ENCODE data around the gene CDH7. TPM values are rescaled to one million over a fixed set of nuclear protein-coding genes. Genes with fewer than 3 reads are reported as not detected.

The CDH7 gene
- total RNA-seq, 4 donors from 2014 or later: not detected

DNA sequence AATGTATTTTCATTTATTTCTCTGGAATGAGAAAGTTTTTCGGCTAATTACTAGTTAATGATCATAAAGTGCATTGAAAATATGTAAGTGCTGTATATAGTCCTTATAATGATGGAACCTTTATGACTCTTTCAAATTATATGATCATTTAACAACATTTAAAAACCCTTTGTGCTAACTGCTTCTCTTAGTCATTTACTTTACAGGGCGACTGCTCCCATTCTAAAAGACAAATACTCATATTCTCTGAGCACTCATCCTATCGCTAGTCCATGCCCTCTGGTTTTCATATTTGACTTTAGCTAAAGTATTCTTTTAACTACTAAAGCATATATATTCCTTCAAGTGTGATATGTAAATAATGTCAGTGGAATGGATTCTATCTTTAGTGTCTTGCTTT, 168.2 kb downstream of the CDH7 start:
- 68 to 76% methylated on average over 3 of the region's 3 CpGs for WGBS, 2 donors
- H3K27me3 ChIP-seq: no peaks in the 10 kb centered on the region
- no peak overlapping the region for H3K4me3 ChIP-seq
- intact Hi-C loops (cut with DNase I): no loop called here
- H3K36me3 ChIP-seq: no peaks in the 10 kb centered on the region
- H3K9me3 ChIP-seq: no peaks in the 10 kb centered on the region
- H3K4me1 ChIP-seq: no peaks in the 10 kb centered on the region
- H3K27ac ChIP-seq: no peak overlapping the region
- no peak for DNase-seq
- TF ChIP-seq POLR2A (IDR thresholded peaks at IDR 0.05): no peak
- TF ChIP-seq, protein P1, sequence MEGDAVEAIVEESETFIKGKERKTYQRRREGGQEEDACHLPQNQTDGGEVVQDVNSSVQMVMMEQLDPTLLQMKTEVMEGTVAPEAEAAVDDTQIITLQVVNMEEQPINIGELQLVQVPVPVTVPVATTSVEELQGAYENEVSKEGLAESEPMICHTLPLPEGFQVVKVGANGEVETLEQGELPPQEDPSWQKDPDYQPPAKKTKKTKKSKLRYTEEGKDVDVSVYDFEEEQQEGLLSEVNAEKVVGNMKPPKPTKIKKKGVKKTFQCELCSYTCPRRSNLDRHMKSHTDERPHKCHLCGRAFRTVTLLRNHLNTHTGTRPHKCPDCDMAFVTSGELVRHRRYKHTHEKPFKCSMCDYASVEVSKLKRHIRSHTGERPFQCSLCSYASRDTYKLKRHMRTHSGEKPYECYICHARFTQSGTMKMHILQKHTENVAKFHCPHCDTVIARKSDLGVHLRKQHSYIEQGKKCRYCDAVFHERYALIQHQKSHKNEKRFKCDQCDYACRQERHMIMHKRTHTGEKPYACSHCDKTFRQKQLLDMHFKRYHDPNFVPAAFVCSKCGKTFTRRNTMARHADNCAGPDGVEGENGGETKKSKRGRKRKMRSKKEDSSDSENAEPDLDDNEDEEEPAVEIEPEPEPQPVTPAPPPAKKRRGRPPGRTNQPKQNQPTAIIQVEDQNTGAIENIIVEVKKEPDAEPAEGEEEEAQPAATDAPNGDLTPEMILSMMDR (IDR thresholded peaks at IDR 0.05): no peak

DNA sequence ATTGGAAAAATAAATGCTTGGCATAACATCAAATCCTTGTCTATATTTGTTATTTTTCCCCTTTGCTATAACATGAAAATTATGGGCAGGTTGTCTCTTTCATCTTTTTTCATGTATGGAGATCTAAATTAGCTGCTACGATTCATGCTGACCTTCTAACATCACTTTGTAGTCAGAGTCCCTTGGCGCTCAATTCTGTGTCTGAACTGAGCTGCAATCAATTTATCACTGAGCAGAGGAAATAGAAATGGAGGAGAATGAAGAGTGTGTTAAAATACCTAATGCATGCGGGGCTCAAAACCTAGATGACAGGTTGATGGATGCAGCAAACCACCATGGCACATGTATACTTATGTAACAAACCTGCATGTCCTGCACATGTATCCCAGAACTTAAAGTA, 168.9 kb downstream of the CDH7 start:
- no peaks in the 10 kb centered on the region for H3K27me3 ChIP-seq
- intact Hi-C loops (cut with DNase I): no loop called here
- no peaks in the 10 kb centered on the region for H3K9me3 ChIP-seq
- TF ChIP-seq POLR2A (IDR thresholded peaks at IDR 0.05): no peak
- TF ChIP-seq, protein P1 (IDR thresholded peaks at IDR 0.05): no peak
- WGBS, 2 donors: 60 to 61% methylated on average over 3 of the region's 3 CpGs
- no peak overlapping the region for H3K4me3 ChIP-seq
- H3K4me1 ChIP-seq: no peaks in the 10 kb centered on the region
- no peak overlapping the region for H3K27ac ChIP-seq
- no peaks in the 10 kb centered on the region for H3K36me3 ChIP-seq
- DNase-seq: no peak

DNA sequence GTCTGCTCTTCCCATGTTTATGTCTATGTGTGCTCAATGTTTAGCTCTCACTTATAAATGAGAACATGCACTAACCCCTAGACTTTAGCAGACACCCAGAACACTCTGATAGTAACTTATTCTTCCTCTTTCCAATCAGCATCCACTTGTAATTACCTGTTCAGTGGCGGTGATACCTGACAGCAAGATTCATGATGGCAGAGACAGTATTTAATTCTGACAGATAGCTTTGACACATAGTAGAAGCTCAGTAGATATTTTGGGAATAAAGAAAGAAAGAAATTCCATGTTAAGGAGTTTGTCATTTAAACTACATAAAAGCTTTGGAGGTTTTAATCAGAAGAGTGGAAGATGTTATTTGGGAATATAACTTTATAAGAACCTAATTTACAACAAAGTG, 171.3 kb downstream of the CDH7 start:
- Histone ChIP-seq H3K36me3 (no peaks in the 10 kb centered on the region), H3K27me3 (no peaks in the 10 kb centered on the region), H3K4me1 (no peaks in the 10 kb centered on the region), H3K27ac (no peak overlapping the region), H3K9me3 (no peaks in the 10 kb centered on the region), H3K4me3 (no peak overlapping the region)
- 79 to 89% methylated on average over 1 of the region's 1 CpG for WGBS, 2 donors
- no peak for TF ChIP-seq POLR2A (IDR thresholded peaks at IDR 0.05)
- TF ChIP-seq, protein P1 (IDR thresholded peaks at IDR 0.05): no peak
- intact Hi-C loops (cut with DNase I): no loop called here
- DNase-seq: no peak

DNA sequence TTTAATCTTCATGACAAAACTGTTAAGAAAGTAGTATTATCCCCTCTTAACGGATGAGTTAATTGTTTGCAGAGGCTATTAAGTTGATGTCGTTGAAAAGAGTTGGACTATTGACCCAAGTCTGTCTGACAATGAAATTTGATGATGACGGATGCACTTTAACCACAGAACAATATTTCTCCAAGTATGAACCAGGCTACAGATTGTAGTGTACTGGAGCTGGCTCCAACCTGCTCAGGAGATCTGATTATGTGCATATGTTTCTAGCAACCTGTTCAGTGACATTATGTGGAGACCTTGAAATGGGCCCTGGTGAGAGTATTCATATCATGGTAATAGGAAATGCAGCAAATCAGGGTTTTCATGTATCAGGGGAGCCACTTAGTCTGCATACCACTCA, 174.1 kb downstream of the CDH7 start:
- TF ChIP-seq, protein P1 (IDR thresholded peaks at IDR 0.05): no peak
- TF ChIP-seq POLR2A (IDR thresholded peaks at IDR 0.05): no peak
- Histone ChIP-seq H3K27ac (no peak overlapping the region), H3K4me1 (no peaks in the 10 kb centered on the region), H3K36me3 (no peaks in the 10 kb centered on the region), H3K27me3 (no peaks in the 10 kb centered on the region), H3K4me3 (no peak overlapping the region), H3K9me3 (no peaks in the 10 kb centered on the region)
- no peak for DNase-seq
- intact Hi-C loops (cut with DNase I): no loop called here
- 49 to 55% methylated on average over 3 of the region's 3 CpGs for WGBS, 2 donors

DNA sequence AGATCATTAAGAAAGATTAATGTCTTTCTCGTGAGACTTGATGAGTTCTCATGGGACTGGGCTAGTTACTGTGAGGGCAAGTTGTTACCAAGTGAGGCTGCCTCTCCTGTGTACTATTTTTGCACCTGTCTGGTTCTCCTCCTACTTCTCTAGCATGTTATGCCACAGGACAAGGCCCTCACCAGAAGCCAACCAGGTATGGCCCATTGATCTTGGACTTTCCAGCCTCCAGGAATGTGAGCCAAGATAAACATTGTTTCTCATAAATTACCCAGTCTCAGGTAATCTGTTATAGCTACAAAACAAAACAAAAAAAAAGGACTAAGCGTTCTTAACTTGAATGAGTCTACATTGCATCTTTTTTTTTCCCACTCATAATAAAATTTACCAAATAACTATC, 184.1 kb downstream of the CDH7 start:
- TF ChIP-seq, protein P1 (IDR thresholded peaks at IDR 0.05): no peak
- no peak for TF ChIP-seq POLR2A (IDR thresholded peaks at IDR 0.05)
- no peak overlapping the region for H3K4me3 ChIP-seq
- no peaks in the 10 kb centered on the region for H3K27me3 ChIP-seq
- intact Hi-C loops (cut with DNase I): no loop called here
- H3K9me3 ChIP-seq: peaks cover 0 to 17% (median 6%) of the 10 kb centered on the region in 3 donors
- 35 to 46% methylated on average over 2 of the region's 2 CpGs for WGBS, 2 donors
- no peak for DNase-seq
- no peaks in the 10 kb centered on the region for H3K4me1 ChIP-seq
- no peak overlapping the region for H3K27ac ChIP-seq
- H3K36me3 ChIP-seq: no peaks in the 10 kb centered on the region

Data from esophagus squamous epithelium (tissue), 5 donors.